GM12801 (cell line): ENCODE data around the gene CDKN1B.

Source experiments
- CTCF ChIP-seq: IDR thresholded peaks from one replicate; pipeline ENCODE4 v1.5.1; 2011; ENCODE audit warnings: control low read depth; ENCODE audit not compliant: insufficient read length; ENCODE audit errors: extremely low read depth

Gene CDKN1B

GRCh38 chr12:12721814-12722434 lies 4.8 kb downstream of the CDKN1B start:
- no peak for TF ChIP-seq CTCF

DNA sequence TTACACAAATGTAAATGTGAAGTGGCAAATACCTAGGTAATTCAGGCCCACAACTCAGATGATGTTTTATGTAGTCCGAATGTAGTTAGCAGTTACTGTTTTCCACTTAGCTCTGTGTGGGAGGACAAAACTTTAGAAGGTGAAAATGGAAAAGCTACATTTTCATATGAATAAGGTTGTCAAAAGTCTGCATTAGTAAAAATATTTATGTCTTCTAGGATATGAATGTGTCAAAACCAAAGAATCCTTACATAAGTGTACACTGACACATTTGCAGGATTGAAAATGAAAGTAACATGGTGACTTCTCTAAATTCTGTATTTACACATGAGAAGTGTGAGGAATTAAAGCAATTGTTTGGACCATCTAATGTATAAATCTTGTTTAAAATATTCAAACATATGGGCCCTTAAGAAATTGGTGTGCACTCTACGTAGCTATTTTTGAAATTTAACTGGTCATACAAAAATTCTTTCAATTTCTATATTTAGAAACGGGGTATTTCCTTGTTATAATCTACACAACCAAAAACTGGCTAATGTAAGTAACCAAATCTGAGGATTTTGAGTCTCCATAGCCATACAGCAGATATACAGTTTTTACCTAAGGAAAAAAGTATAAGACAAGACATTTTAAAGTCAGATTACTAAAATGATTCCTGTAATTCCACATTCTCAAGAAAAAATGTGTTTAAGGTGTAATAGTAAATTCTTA lies 5.4 kb downstream of the CDKN1B start:
- TF ChIP-seq CTCF, result no peak

DNA sequence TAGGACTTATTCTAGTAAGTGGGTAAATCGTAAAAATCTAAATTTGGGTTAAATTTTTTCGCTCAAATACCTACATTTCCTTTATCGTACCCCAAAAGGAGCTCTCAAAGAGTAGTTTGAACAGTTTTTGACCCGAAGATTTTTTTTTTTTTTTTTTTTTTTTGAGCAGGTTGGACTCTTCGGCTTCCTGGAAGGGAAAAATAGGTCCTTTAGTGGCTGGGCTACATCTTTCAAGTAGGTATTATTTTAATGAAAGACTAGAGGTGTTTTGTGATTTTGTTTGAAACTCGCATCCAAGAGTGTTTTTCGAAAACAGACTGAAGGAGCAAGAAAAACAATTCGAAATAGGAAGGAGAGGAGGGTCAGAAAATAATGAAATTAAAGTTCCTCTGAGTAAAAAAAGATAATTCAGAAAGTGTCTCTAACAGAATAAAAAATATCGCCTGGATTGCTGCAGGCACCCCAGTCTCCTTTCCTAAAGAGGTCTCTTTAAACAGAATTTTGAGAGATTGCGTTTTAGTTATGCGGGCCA lies 6.0 kb downstream of the CDKN1B start:
- TF ChIP-seq CTCF, result no peak

DNA sequence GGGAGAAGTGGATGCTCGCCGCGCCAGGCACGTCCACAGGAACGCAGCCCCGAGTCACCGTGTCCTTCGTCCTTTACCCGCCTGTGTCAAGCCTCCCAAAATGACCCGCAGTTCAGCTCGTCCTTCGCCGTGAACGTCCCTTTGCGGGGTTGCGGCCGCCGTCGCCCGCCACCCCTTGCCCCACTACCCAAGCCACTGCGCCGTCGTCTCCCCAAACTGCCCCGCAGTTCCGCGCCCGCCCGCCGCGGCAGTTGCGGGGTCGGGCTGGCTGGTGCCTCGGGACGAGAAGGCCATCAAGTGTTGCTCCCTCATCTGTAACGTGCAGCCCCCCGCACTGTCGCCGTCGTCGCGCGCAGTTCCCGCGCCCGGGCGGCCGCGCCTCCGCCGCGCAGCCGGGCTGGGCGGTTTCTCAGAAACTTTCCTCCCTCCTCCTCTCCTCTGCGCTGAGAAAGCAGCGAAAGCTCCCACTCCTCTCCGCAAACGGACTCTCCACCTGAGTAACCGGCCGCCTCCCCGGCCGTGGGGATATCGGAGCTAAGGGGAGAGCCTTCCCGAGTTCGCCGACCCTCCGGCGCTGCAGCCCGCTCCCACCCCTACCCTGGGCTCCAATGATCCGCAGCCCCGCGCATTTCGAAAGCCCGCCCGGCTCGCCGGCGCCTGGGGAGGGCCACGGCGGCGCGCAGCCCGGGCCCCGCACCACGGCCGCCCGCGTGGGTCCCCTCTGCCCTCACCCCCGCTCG lies 6.7 kb downstream of the CDKN1B start:
- TF ChIP-seq CTCF, result no peak

DNA sequence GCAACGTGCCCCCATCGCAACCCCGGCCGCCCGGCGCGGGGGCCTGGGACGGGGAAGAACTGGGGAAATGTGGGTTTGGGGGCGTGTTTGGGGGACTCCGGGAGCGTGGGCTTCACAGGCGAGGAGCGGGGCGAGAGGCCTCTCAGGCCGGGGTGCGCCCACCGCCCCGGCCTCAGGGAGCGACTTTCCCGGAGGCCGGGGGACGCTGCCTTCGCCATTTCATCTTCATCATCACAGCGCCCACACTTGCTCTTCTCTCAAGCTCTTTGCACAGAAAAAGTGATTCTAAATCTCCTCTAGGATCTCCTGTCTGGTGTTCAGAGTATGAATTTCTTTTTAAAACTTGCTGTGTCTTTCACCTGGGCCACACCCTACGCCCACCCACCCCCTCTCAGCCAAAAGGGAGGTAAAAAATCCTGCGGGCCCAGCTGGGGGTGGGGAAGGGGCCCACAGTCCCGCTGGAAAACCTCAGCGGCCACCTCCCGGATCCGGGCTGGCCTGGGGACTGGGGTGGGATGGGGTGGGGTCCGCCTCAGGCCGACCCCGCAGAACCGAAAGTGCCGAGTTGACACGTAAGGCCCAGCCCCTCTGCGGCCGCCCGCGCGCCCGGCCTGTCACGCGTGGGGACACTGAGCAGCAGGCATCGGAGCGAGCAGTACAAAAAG lies 7.4 kb downstream of the CDKN1B start:
- no peak for TF ChIP-seq CTCF

GRCh38 chr12:12725086-12725955 lies 8.2 kb downstream of the CDKN1B start:
- TF ChIP-seq CTCF, result no peak
